MM.1S (cell line): ENCODE results near the gene TMEM119.

Source experiments
- DNase-seq: peaks from one replicate; pipeline ENCODE4 v3.0.0-alpha.2; 2015
- H2AFZ ChIP-seq: fragments of 300-600 bp; sonication (generic); 2 replicates; pipeline ENCODE4 v1.6.0; 2016; ENCODE audit warnings: antibody characterized with exemption, low read length
- H3F3A ChIP-seq: fragments of 300-600 bp; sonication (generic); 2 replicates; pipeline ENCODE4 v1.6.1; 2016; ENCODE audit warnings: mild to moderate bottlenecking, antibody characterized with exemption, low read length, moderate library complexity, mixed read lengths; ENCODE audit not compliant: insufficient read depth
- H3K27ac ChIP-seq: fragments of 300-600 bp; sonication (generic); 2 replicates; pipeline ENCODE4 v1.5.1; 2016; ENCODE audit warnings: mild to moderate bottlenecking, low read length
- H3K27me3 ChIP-seq: fragments of 300-600 bp; sonication (generic); replicated peaks from 2 replicates; pipeline ENCODE4 v1.6.0; 2016; ENCODE audit warnings: low read length; ENCODE audit not compliant: insufficient read depth
- H3K36me3 ChIP-seq: fragments of 300-600 bp; sonication (generic); replicated peaks from 2 replicates; pipeline ENCODE4 v1.6.1; 2016; ENCODE audit warnings: mild to moderate bottlenecking, low read length, mixed read lengths; ENCODE audit not compliant: insufficient read depth
- H3K4me1 ChIP-seq: fragments of 300-600 bp; sonication (generic); 2 replicates; pipeline ENCODE4 v1.6.1; 2016; ENCODE audit warnings: low read length, mixed read lengths
- H3K4me2 ChIP-seq: fragments of 300-600 bp; sonication (generic); 2 replicates; pipeline ENCODE4 v1.6.0; 2016; ENCODE audit warnings: low read depth, low read length
- H3K4me3 ChIP-seq: fragments of 300-600 bp; sonication (generic); 2 replicates; pipeline ENCODE4 v1.5.1; 2016; ENCODE audit warnings: low read length, mixed read lengths
- H3K79me2 ChIP-seq: fragments of 300-600 bp; sonication (generic); 2 replicates; pipeline ENCODE4 v1.6.1; 2016; ENCODE audit warnings: mixed run types, low read length, mixed read lengths
- H3K9ac ChIP-seq: fragments of 300-600 bp; sonication (generic); 2 replicates; pipeline ENCODE4 v1.6.1; 2016; ENCODE audit warnings: low read length, mixed read lengths
- H3K9me2 ChIP-seq: fragments of 300-600 bp; sonication (generic); replicated peaks from 2 replicates; pipeline ENCODE4 v1.6.1; 2016; ENCODE audit warnings: mild to moderate bottlenecking, low read length, mixed read lengths; ENCODE audit not compliant: insufficient read depth
- H3K9me3 ChIP-seq: fragments of 300-600 bp; sonication (generic); replicated peaks from 2 replicates; pipeline ENCODE4 v1.6.1; 2016; ENCODE audit warnings: mild to moderate bottlenecking, low read length, mixed read lengths; ENCODE audit not compliant: insufficient read depth
- H4K20me1 ChIP-seq: fragments of 300-600 bp; sonication (generic); 2 replicates; pipeline ENCODE4 v1.6.1; 2016; ENCODE audit warnings: mild to moderate bottlenecking, low read length, moderate library complexity, mixed read lengths; ENCODE audit not compliant: insufficient read depth
- CTCF ChIP-seq: fragments of 300-600 bp; sonication (generic); IDR thresholded peaks from 2 replicates; pipeline ENCODE4 v1.5.1; 2016; ENCODE audit warnings: antibody characterized with exemption, low read length, mixed read lengths
- EZH2 ChIP-seq: fragments of 300-600 bp; sonication (generic); optimal IDR thresholded peaks from 2 replicates; pipeline ENCODE3; 2017; ENCODE audit warnings: low read depth, mild to moderate bottlenecking, antibody characterized with exemption, low read length, mixed read lengths
- EZH2phosphoT487 ChIP-seq: fragments of 300-600 bp; sonication (generic); IDR thresholded peaks from 2 replicates; pipeline ENCODE4 v1.6.1; 2018; ENCODE audit warnings: antibody characterized with exemption, low read length

TMEM119 gene

GRCh38 chr12:108600702-108601007 lies 2.8 kb upstream of the TMEM119 start:
- Histone ChIP-seq H3K4me1 (no peaks in the 10 kb centered on the region), H2AFZ (no peak overlapping the region), H3K4me3 (no peak overlapping the region), H3K27ac (no peak overlapping the region), H3K9ac (no peak overlapping the region), H3K9me3 (no peaks in the 10 kb centered on the region), H3K4me2 (no peak overlapping the region), H4K20me1 (no peaks in the 10 kb centered on the region), H3F3A (0 out of 2 replicates have a peak, but pooled peaks cover 4% of the 10 kb centered on the region), H3K27me3 (no peaks in the 10 kb centered on the region), H3K36me3 (no peaks in the 10 kb centered on the region), H3K9me2 (no peaks in the 10 kb centered on the region), H3K79me2 (no peaks in the 10 kb centered on the region)
- DNase-seq = no peak
- TF ChIP-seq EZH2 (no peak), CTCF (no peak), EZH2phosphoT487 (no peak)

GRCh38 chr12:108599948-108600701 lies 2.2 kb upstream of the TMEM119 start:
- no peaks in the 10 kb centered on the region for H3K27me3 ChIP-seq
- no peaks in the 10 kb centered on the region for H3K36me3 ChIP-seq
- TF ChIP-seq EZH2 (no peak), CTCF (no peak), EZH2phosphoT487 (no peak)
- H3K9ac ChIP-seq = no peak overlapping the region
- no peaks in the 10 kb centered on the region for H3K9me3 ChIP-seq
- H3K79me2 ChIP-seq = no peaks in the 10 kb centered on the region
- no peak for DNase-seq
- H3K4me1 ChIP-seq = no peaks in the 10 kb centered on the region
- H3K27ac ChIP-seq = no peak overlapping the region
- H4K20me1 ChIP-seq = no peaks in the 10 kb centered on the region
- H3K4me3 ChIP-seq = no peak overlapping the region
- H2AFZ ChIP-seq = no peak overlapping the region
- no peak overlapping the region for H3K4me2 ChIP-seq
- 0 out of 2 replicates have a peak, but pooled peaks cover 4% of the 10 kb centered on the region for H3F3A ChIP-seq
- no peaks in the 10 kb centered on the region for H3K9me2 ChIP-seq

GRCh38 chr12:108599541-108599940 lies 1.7 kb upstream of the TMEM119 start:
- Histone ChIP-seq H3K79me2 (no peaks in the 10 kb centered on the region), H3K36me3 (no peaks in the 10 kb centered on the region), H3K9me2 (no peaks in the 10 kb centered on the region), H3K4me3 (no peak overlapping the region), H3K27me3 (no peaks in the 10 kb centered on the region), H3K4me1 (no peaks in the 10 kb centered on the region), H3K9ac (no peak overlapping the region), H3K27ac (no peak overlapping the region), H4K20me1 (no peaks in the 10 kb centered on the region), H2AFZ (no peak overlapping the region), H3K4me2 (no peak overlapping the region), H3K9me3 (no peaks in the 10 kb centered on the region), H3F3A (no peaks in the 10 kb centered on the region)
- no peak for TF ChIP-seq EZH2
- TF ChIP-seq EZH2phosphoT487 = no peak
- no peak for TF ChIP-seq CTCF
- DNase-seq = no peak
